KOPT-K1 (cell line): ENCODE data around the gene SHB.

Experiments used
- H3K27ac ChIP-seq: fragments of 200-600 bp; sonication (generic); 2 replicates; pipeline ENCODE4 v1.5.1; 2016; ENCODE audit warnings: antibody characterized with exemption, mild to moderate bottlenecking, low read depth, low read length; ENCODE audit not compliant: poor library complexity, severe bottlenecking
- H3K36me3 ChIP-seq: fragments of 200-600 bp; sonication (generic); 2 replicates; pipeline ENCODE4 v1.5.1; 2017; ENCODE audit warnings: antibody characterized with exemption, mild to moderate bottlenecking, low read length, moderate library complexity; ENCODE audit not compliant: insufficient read depth
- H3K9me3 ChIP-seq: fragments of 200-600 bp; sonication (generic); 2 replicates; pipeline ENCODE4 v1.5.1; 2017; ENCODE audit warnings: antibody characterized with exemption, low read length, mild to moderate bottlenecking; ENCODE audit not compliant: insufficient read depth, poor library complexity, severe bottlenecking

The SHB gene

DNA sequence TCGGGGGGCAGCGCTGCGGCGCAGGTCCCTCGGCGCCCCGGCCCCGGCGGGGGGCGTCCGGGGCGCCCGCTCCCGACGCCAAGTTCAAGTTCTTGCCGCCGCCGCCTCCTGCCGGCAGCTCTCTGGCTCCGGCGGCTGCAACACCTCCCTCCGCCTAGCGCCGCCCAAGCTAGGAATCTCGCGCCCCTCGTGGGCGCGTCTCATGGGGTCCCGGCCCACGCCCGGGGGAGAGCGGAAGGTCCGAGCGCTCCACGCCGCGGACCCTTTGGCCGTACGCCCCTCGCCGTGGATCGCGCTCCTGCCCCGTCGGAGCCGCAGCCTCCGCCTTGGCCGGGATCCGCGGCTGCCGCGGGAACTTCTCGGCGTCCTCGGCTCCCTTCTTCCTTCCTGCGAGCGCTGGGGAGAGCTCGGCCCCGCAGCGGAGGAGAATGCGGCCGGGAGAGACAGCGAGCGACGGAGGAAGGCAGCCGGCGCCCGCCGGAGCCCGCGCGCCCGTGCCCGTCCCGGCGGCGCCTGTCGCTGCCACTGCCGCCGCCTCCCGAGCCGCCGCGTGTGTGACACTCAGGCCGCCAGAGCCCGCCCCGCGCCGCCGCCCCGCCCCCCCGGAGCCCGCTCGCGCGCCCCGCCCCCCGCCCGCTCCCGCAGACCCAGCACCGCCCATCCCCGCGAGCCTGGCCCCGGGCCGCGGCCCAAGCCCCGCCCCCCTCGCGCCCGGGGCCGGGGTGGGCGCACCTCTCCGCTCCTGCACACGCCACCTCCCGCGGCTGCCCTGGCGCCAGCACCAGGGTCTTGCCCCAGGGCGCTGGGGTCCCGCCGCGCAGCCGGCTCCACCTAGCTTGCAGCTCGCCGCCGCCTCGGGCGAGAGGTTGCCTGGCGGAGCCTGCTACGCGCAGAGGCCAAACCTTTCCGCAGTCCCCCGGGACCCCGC, at the start of gene SHB:
SHB (minus strand) TSS at position 527 of the 928 bp plus-strand sequence. CDS start 582 bp downstream, outside the sequence.
- H3K9me3 ChIP-seq: no peaks in the 10 kb centered on the region
- no peaks in the 10 kb centered on the region for H3K36me3 ChIP-seq
- no peak within 1 kb of the TSS for H3K27ac ChIP-seq

- Histone ChIP-seq H3K27ac (no peak overlapping the region), H3K9me3 (no peaks in the 10 kb centered on the region), H3K36me3 (no peaks in the 10 kb centered on the region)
These were observed 48.6 kb upstream of the SHB start for GRCh38 chr9:38117651-38118050.

- H3K36me3 ChIP-seq: no peaks in the 10 kb centered on the region
- H3K27ac ChIP-seq: no peak overlapping the region
These were observed 45.9 kb upstream of the SHB start for GRCh38 chr9:38114905-38115304.

DNA sequence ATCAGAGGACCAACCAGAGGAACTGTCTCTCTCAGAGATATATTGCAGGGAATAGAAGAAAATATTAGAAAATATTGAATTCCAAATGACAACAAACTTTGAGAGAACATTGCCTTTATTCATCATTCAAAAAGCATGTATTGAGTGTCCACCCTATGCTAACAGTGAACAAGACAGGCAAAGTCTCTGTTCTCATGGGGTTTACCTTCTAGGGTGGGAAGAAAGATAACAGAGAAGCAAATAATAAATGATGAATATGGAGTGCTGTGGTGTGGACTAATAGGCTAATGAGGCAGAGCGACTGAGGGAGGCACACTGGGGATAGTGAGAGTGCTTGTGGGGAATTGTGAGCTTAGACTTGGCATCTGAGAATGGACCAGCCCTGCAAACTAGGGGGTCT, 43.4 kb upstream of the SHB start:
- Histone ChIP-seq H3K27ac (no peak overlapping the region), H3K9me3 (no peaks in the 10 kb centered on the region), H3K36me3 (no peaks in the 10 kb centered on the region)

More at GRCh38 chr9:38114905-38115304, 45.9 kb upstream of the SHB start:
- no peaks in the 10 kb centered on the region for H3K9me3 ChIP-seq

GRCh38 chr9:38112049-38112448, 43.0 kb upstream of the SHB start:
- H3K9me3 ChIP-seq: no peaks in the 10 kb centered on the region
- H3K27ac ChIP-seq: no peak overlapping the region
- no peaks in the 10 kb centered on the region for H3K36me3 ChIP-seq

DNA sequence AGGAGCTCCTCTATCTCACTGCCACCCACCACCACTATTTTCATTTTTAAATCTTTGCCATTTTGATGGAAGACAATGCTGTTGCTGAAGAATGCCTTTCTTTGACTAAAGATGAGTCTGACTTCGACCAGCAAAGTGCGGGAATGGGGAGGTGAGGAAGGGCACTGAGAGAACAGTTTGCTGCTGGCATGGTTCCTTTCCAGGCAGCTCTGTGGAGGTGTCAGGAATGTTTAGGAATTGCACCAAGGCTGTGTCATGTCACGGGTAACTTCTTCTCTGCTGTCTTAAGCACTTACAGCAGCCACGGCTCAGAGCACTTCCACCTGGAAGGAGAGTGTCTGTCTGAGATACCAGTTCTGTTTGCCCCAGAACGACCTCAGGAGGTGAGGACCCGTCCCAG, 41.4 kb upstream of the SHB start:
- Histone ChIP-seq H3K36me3 (no peaks in the 10 kb centered on the region), H3K27ac (no peak overlapping the region), H3K9me3 (no peaks in the 10 kb centered on the region)

DNA sequence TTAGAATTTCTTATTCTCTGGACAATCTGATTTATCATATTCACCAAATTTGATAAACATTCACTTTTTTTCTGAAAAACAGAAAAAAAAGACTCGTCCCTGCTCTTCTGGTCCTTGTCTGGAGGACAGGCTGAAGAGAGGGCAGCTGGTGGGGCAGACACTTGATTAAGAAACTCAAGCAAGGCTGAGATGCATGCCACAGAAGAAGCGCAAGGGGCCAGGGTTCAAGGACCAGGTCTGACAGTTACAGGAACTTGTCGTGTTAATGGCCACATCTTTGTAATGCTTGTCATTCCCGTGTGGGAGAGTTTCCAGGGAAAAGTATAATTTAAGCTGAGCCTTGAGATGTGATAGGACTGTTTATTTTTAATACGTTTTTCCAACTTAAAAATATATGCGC, 40.6 kb upstream of the SHB start:
- Histone ChIP-seq H3K9me3 (no peaks in the 10 kb centered on the region), H3K27ac (no peak overlapping the region), H3K36me3 (no peaks in the 10 kb centered on the region)

GRCh38 chr9:38108326-38108725, 39.3 kb upstream of the SHB start:
- H3K9me3 ChIP-seq: no peaks in the 10 kb centered on the region
- no peaks in the 10 kb centered on the region for H3K36me3 ChIP-seq
- no peak overlapping the region for H3K27ac ChIP-seq

DNA sequence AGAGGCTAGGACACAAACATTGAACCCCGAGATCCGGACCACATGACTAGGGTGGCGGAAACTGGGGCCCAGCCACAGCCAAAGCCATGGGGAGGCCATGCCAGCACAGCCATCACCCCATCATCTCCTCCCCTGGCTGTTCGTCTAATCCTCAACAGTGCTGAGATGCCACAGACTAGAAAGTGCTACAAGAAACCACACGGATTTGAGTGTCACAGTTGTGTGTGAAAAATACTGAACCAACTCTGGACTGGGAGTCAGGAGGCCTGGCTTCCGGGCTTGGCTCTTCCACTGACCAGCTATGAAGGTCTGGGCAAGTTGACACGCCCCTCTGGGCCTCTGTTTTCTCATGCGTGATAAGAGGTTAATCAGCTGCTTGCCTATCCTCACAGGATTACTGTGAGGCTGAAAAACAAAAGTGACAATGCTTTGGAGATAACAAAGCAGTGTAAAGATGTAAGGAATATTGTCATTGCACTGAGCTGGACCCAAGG, 38.8 kb upstream of the SHB start:
- H3K36me3 ChIP-seq: no peaks in the 10 kb centered on the region
- H3K9me3 ChIP-seq: no peaks in the 10 kb centered on the region
- no peak overlapping the region for H3K27ac ChIP-seq

GRCh38 chr9:38107405-38107804, 38.4 kb upstream of the SHB start:
- Histone ChIP-seq H3K27ac (no peak overlapping the region), H3K9me3 (no peaks in the 10 kb centered on the region), H3K36me3 (no peaks in the 10 kb centered on the region)

DNA sequence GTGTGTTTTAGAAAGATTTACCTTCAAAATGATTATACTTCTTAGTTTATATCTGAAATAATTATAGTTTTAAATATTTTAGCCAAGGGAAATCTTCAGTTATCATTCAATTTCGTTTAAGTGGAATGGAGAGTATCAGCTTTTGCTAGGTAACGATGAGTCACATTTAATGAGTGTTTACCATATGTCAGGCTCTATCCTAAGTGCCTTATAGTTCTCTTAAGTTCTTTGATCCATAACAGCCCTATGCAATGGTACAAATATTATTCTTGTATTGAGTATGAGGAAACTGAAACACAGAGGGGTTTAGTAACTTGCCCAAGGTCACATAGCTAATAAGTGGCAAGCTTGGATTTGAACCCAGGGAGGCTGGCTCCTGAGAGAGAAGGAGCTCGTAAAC, 37.5 kb upstream of the SHB start:
- no peak overlapping the region for H3K27ac ChIP-seq
- H3K9me3 ChIP-seq: no peaks in the 10 kb centered on the region
- no peaks in the 10 kb centered on the region for H3K36me3 ChIP-seq

DNA sequence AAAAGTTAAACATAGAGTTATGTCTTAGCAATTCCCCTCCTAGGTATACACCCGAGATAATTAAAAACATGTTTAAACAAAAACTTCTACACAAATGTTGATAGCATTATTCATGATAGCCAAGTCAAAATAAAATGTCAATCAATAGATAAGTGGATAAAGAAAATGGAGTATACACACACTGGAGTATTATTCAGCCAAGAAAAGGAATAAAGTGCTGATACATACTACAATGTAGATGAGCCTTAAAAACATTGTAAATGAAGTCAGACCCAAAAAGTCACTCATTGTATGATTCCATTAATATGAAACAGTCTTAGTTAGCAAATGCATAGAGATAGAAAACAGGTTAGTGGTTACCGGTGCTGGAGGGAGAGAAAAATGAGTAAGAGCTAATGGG, 34.3 kb upstream of the SHB start:
- no peaks in the 10 kb centered on the region for H3K36me3 ChIP-seq
- no peak overlapping the region for H3K27ac ChIP-seq
- H3K9me3 ChIP-seq: no peaks in the 10 kb centered on the region

- Histone ChIP-seq H3K36me3 (no peaks in the 10 kb centered on the region), H3K27ac (no peak overlapping the region), H3K9me3 (no peaks in the 10 kb centered on the region)
These were observed 32.4 kb upstream of the SHB start for GRCh38 chr9:38101423-38101822.

DNA sequence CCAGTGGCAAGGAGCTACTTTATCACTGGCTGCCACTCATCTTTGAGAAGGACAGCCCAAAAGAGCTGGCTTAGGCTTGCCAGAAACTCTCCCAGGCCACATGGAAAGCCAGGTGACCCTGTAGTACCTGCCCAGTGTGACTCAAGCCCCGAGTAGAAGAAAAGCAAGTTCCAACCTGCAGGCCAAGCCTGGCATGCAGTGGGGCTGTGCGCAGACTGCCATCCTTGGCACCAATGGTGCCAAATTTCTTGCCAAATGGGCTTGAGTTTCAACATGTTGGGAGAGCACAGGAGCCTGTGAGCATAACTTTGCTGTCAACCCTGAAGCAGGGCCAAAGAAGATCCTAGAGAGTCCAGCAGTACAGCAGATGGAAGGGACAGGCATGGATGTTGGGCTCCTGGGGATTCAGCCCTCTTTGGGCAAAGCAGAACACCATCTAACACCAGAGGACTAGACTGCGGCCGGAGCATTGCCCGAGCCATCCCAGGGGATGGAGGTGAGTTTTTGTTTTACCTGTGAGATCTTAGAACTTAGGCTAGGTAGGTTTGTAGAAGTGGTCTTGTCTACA, 27.3 kb upstream of the SHB start:
- Histone ChIP-seq H3K9me3 (no peaks in the 10 kb centered on the region), H3K36me3 (no peaks in the 10 kb centered on the region), H3K27ac (no peak overlapping the region)

- Histone ChIP-seq H3K9me3 (no peaks in the 10 kb centered on the region), H3K27ac (no peak overlapping the region), H3K36me3 (no peaks in the 10 kb centered on the region)
These were observed 25.1 kb upstream of the SHB start for GRCh38 chr9:38094165-38094564.

DNA sequence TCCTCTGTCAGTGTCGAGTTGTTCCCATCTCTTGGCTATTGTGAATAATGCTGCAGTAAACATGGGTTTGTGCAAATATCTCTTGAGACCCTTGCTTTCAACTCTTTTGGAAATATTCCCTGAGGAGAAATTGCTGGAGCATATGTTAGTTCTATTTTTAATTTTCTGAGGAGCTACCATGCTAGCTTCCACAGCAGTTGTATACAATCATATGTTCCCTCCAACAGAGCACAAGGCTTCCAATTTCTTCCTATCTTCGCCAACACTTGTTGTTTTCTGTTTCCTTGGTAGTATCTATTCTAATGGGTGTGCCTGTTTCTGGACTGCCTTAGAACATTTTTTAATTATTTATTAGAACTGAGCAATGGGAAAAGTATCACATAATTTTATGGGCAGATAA, 23.6 kb upstream of the SHB start:
- H3K36me3 ChIP-seq: no peaks in the 10 kb centered on the region
- no peak overlapping the region for H3K27ac ChIP-seq
- no peaks in the 10 kb centered on the region for H3K9me3 ChIP-seq
